GM18499 (cell line): Measurements from ENCODE around the gene DTYMK.

Experiments
- ATAC-seq: cut with Tn5 transposase; IDR thresholded peaks from one replicate; pipeline ENCODE4 v1.9.1; 2021; ENCODE audit warnings: moderate number of reproducible peaks; ENCODE audit not compliant: insufficient read depth, unreplicated experiment

DTYMK gene

GRCh38 chr2:241708879-241709278 lies 22.3 kb upstream of the DTYMK start:
- ATAC-seq, result no peak

- no peak for ATAC-seq
Observed at GRCh38 chr2:241706537-241706936, 19.9 kb upstream of the DTYMK start.

DNA sequence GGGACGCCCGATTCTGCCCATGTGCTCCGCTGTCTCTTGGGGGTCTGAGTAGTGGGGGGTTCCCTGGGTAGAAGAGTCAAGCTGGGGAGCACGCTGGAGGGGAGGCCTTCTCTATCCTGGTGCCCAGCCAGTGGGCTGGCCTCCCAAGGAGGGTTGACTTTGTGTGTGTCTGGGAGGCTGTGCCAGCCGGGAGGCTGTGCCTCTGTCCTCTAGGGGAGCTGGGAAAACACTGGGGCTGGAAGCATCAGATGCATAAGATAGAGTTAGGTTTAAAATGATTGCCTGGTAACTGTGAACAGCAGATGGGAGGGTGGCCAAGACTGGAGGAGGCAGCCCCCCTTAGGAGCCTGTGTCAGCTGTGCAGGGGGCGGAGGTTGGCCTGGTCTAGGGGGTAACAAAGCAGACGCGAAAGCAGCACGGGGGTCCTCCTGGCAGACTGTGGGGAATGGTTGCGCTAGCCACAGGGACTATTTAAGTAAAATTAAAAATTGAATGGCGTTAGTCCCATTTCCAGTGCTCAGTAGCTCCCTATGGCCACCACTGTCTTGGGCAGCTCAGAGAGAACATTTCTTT lies 16.5 kb upstream of the DTYMK start:
- no peak for ATAC-seq

DNA sequence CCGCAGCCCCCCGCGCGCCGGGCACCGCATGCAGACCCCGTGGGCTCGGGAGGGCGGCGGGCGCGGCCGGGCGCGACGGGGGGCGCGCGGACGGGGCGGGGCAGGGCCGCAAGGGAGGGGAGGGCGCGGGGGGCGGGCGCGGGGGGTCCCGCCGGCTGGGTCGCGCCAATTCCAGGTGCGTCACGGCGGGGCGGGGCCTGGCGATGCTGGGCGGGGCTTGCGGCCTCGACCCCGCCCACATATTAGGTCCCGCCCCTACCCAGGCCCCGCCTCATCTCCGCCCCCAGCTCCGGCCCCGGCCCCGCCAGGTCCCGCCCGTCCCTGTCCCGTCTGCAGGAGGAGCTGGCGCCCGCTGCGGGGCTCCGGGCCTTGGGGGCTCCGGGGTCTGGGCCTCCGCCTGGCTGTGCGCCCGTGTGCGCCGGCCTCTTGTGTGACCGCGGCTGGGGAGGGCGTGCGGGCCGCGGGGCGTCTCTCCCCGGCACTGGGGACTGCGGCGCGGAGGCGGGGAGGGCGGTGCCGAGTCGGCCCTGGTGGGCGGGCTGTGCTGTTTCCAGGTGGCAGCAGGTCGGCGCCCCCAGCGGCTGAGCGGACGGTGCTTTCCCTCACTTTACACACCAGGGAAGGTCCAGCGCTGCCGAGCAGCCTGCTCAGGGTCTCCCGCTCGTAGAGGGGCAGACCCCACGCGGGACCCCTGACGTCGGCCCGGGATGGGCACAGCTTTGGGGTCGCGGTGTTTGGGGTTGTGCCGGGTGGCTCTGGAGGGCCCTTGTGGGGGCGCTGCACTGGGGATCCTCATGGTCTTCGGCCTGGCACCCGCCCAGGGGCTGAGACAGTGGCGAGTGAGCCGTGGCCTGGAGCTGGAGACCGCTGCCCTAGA lies 15.8 kb upstream of the DTYMK start:
- peak; percentile 52 for ATAC-seq

- ATAC-seq, result no peak
Observed at GRCh38 chr2:241701399-241702154, 15.0 kb upstream of the DTYMK start, which contains the start of gene ING5. TSS of gene ING5 (plus strand) at chr2:241702039. CDS start at chr2:241702066, 27 bp downstream.

GRCh38 chr2:241701149-241701398 lies 14.5 kb upstream of the DTYMK start:
- no peak for ATAC-seq

- no peak for ATAC-seq
Observed at GRCh38 chr2:241695651-241696050, 9.0 kb upstream of the DTYMK start.

- no peak for ATAC-seq
Observed at GRCh38 chr2:241692448-241692847, 5.8 kb upstream of the DTYMK start.

GRCh38 chr2:241690202-241690717 lies 3.6 kb upstream of the DTYMK start:
- no peak for ATAC-seq

DNA sequence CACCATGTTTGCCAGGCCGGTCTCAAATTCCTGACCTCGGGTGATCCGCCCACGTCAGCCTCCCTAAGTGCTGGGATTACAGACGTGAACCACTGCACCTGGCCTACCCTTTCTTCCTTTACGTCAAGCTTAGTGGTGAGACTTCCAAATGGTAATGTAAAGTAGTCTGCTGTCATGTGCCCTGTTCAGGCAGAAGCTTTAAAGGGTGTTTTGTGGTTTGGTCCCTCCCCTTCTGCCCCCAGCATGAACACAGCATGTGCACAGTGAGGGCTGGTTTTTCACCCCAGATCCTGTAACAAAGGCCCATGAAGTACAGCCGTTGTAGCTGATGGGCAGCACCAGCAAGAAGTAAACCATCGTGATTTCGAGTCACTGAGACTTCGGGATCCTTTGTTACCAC lies 2.7 kb upstream of the DTYMK start:
- no peak for ATAC-seq

- no peak for ATAC-seq
Observed at GRCh38 chr2:241686324-241686649, 328 bp downstream of the DTYMK start.

GRCh38 chr2:241680827-241681599 lies 5.6 kb downstream of the DTYMK start:
- no peak for ATAC-seq

GRCh38 chr2:241680044-241680443 lies 6.6 kb downstream of the DTYMK start:
- ATAC-seq, result no peak

- no peak for ATAC-seq
Observed at GRCh38 chr2:241678784-241679540, 7.7 kb downstream of the DTYMK start.

DNA sequence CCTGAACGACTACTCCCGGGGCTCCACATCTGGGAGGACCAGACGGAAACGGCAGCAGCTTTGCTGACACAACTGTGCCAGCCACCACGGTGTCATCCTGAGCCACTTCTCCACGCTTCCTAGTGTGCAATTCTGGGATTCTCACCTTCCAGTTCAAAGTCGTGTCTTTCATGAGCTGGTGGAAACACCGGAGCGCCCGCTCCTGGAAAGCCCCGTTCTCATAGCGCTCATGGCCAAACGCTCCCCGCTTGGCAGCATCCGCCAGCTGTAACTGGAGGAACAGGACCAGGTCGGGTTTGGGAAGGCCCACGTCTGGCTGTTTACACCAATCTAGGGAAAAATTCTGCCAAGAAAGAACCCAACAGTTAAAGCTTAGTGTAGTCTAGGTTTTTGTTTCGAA lies 8.3 kb downstream of the DTYMK start:
- ATAC-seq, result no peak

GRCh38 chr2:241677392-241677791 lies 9.2 kb downstream of the DTYMK start:
- no peak for ATAC-seq

GRCh38 chr2:241676665-241677064 lies 9.9 kb downstream of the DTYMK start:
- ATAC-seq, result no peak

DNA sequence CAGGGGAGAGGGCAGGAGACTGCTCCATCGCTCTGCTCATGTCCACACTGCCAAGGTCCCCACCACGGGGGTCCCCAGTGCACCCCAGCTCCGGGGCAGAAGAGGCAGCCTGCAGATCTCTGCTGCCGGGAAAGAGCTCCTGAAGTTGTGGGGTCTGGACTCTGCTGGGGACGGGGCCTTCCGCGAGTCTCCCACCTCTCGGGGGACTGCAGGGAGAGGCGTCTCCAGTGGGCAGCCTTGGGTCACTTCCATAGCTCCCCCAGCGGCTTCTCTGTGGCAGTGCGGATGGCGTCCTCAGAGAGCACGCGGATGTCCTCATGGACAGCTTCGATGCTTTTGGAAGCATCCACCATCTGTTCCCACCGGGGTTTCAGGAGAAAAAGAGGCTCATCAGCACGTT lies 10.7 kb downstream of the DTYMK start:
- ATAC-seq, result no peak

DNA sequence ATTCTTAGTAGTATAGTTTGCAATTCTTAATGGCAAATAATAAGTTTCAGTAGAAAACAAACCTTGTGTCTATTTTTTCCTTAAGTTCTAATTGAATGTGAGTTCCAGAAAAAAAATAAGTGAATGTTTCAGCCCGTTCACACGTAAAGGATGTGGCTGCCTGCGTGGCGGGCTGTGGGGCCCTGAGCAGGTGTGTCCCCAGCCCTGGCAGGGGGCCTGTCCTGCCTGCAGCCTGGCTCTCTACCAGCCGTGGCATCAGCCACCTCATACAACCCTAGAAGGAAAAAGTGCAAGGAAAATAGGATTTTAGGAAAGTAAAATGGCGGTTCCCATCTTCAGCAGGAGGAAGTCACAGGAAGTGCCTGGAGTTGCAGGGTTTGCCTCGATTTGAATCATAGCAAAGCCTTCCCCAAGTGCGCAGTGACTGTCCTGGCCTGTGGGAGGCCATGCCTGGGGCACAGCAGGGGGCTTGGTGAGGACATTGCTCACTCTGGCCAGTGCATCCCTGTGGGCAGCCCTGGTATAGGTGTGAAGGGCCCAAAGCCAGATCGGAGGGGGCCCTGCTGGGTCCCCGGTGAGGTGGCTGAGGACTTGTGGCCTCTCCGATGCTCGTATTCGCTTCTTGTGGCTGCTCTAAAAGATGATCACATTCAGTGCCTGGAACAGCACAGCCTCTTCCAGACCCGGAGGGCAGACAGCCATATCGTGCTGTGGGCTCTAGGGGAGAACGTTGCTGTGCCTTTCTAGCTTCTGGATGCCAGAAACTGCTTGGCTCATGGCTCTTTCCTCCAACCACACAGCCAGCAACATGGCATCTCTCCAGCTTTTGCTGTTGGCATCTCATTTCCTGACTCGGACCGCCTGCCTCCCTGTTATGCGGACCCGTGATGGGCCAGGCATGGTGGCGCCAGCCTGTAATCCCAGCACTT lies 12.6 kb downstream of the DTYMK start:
- ATAC-seq, result no peak
